ENCODE measurements around the gene C14orf132.

C14orf132 gene

GRCh38 chr14:96049932-96050331 is 10.8 kb downstream of the C14orf132 start:
- H3K27ac ChIP-seq: no peak overlapping the region
- no peak for DNase-seq (ENCODE audit: low spot score)
- CTCF ChIA-PET: interaction anchor here (1.1 kb wide), 1 partner anchor 56 kb away, joined by 3 read pairs; no protein-coding TSS in a partner anchor
- TF ChIP-seq, protein P1, sequence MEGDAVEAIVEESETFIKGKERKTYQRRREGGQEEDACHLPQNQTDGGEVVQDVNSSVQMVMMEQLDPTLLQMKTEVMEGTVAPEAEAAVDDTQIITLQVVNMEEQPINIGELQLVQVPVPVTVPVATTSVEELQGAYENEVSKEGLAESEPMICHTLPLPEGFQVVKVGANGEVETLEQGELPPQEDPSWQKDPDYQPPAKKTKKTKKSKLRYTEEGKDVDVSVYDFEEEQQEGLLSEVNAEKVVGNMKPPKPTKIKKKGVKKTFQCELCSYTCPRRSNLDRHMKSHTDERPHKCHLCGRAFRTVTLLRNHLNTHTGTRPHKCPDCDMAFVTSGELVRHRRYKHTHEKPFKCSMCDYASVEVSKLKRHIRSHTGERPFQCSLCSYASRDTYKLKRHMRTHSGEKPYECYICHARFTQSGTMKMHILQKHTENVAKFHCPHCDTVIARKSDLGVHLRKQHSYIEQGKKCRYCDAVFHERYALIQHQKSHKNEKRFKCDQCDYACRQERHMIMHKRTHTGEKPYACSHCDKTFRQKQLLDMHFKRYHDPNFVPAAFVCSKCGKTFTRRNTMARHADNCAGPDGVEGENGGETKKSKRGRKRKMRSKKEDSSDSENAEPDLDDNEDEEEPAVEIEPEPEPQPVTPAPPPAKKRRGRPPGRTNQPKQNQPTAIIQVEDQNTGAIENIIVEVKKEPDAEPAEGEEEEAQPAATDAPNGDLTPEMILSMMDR (conservative IDR thresholded peaks at IDR 0.05; ENCODE audit: low read depth): no peak
- POLR2A ChIA-PET (ENCODE audit: low non-redundant PET): no interaction called here

GRCh38 chr14:96050482-96050881 is 11.3 kb downstream of the C14orf132 start:
- no peak overlapping the region for H3K27ac ChIP-seq
- ChIA-PET CTCF (no interaction called here), POLR2A (ENCODE audit: low non-redundant PET) (no interaction called here)
- TF ChIP-seq, protein P1 (conservative IDR thresholded peaks at IDR 0.05; ENCODE audit: low read depth): no peak
- no peak for DNase-seq (ENCODE audit: low spot score)

DNA sequence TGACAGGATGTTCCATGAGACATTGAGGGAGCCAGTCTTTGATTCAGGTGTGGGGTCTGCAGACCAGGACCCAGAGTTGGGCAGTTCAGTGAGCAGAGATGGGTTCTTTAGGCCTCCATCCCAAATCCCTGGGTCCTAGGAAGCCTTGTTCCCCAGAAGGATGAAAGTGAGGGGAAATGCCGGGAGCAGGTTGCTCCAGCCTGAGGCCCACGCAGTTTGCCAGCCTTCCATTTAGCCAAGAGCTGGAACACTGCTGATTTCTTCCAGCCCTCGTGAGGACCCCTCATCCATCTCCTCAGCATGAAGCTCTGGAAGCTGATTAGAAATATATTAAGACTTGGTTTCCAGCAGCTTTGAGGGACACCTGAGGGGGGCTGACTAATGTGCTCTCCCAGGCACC is 12.1 kb downstream of the C14orf132 start:
- DNase-seq (ENCODE audit: low spot score): no peak
- CTCF ChIA-PET: interaction anchor here (0.6 to 1.0 kb wide), 5 partner anchors 10 to 1476 kb away, joined by 3 to 4 read pairs (median 3); no protein-coding TSS in a partner anchor
- TF ChIP-seq, protein P1 (conservative IDR thresholded peaks at IDR 0.05; ENCODE audit: low read depth): no peak
- H3K27ac ChIP-seq: no peak overlapping the region
- POLR2A ChIA-PET (ENCODE audit: low non-redundant PET): no interaction called here

DNA sequence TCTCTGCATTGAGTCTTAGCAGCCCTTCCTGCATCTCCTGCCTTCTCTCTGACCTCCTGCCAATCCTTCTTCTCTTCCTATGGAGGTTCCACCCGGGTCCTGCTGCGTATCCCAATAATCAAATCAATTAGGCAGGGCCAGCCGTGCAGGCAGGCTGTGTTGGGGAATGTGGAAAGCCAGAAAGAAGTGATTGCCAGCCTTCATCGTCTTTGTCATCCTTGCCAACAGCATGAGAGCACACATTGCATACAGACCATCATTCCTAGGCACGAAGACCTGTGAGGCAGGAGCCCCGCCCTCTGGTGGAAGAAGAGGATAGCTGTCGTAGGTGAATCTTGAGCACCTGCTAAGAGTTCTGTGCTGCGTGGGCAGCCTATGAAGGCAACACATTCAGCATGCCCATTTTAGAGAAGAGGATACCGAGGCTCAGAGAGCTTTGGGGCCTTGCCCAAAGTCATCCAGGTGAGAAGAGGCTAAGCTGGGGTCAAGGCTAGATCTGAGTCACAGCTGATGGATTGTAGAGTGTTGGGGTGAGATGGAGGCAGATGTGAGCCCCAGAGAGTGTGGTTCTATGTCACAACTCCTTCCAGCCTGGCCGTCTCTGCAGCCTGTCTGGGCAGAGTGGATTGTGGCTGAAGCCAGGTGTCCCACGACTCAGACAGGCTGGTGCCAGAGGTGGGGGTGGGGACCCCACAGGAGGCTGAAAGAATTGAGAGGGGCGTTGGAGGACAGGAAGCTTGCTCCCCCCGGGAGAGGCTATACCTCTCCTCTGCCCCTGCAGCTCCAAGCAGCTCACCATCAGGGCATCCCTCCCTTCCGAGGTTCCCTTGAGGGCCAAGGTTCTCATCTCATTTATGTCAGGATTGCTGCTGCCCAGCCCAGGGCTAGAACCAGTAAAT is 12.7 kb downstream of the C14orf132 start:
- TF ChIP-seq, protein P1 (conservative IDR thresholded peaks at IDR 0.05; ENCODE audit: low read depth): no peak
- H3K27ac ChIP-seq: no peak overlapping the region
- ChIA-PET CTCF (interaction anchor here (0.6 to 1.0 kb wide), 7 partner anchors 11 to 1476 kb away, joined by 3 to 4 read pairs (median 3); no protein-coding TSS in a partner anchor), POLR2A (ENCODE audit: low non-redundant PET) (no interaction called here)
- no peak for DNase-seq (ENCODE audit: low spot score)

DNA sequence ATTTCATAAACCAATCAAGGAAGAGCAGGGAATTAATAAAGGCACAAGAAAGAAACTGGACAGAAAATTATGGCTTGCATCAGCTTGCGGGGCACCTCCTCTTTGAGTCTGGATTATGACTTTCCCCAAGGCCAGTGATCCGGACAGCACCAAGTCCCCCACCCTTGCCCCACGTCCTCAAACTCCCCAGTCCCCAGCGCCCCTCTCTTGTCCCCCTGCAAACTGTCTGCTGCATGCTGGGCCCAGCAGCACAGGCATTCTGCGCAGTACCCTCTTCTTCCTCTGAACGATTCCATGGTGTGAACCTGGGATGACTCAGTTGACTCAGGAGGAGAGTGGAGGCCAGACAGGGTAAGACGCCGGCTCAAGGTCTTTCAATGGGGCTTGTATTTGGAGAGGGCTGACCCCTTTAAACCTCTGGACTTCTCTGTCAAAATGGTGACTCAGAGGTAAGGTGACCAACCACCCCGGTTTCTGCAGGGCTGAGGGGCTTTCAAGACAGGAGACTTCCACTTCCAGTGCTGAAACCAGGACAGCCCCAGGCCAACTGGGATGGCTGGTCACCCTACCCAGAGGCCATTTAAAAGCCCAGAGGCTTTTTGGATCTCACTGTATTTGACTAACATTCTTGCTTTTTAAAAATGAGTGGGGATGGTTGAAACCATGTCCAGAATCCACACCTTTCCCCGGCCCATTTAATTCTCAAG is 13.5 kb downstream of the C14orf132 start:
- no peak overlapping the region for H3K27ac ChIP-seq
- CTCF ChIA-PET: interaction anchor here (0.9 kb wide), 1 partner anchor 51 kb away, joined by 3 read pairs; no protein-coding TSS in a partner anchor
- POLR2A ChIA-PET (ENCODE audit: low non-redundant PET): no interaction called here
- DNase-seq (ENCODE audit: low spot score): no peak
- TF ChIP-seq, protein P1 (conservative IDR thresholded peaks at IDR 0.05; ENCODE audit: low read depth): no peak

DNA sequence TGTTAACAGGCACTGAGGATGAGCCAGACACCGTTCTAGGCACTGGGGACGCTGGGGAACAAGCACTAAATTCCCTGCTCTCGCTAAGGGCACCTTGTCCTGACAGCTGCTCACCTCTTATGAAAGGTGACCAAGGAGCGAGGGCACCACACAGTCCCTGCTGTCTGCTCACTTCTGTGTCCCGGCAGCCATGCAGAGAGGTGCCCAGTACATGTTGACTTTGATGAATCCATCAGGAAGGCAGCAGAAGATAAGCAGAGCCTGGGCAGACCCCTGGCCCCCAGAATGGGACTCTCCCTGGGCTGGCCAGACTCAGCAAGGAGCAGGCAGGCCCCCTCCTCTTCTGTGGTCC is 14.1 kb downstream of the C14orf132 start:
- TF ChIP-seq, protein P1 (conservative IDR thresholded peaks at IDR 0.05; ENCODE audit: low read depth): no peak
- H3K27ac ChIP-seq: peak overlapping the region; percentile 19; the same call in 1 of the 2 replicates
- DNase-seq (ENCODE audit: low spot score): no peak
- POLR2A ChIA-PET (ENCODE audit: low non-redundant PET): no interaction called here
- CTCF ChIA-PET: no interaction called here
